Left hindlimb (tissue), 1 donor: ENCODE results near the gene NCOA6.
"Not testable (repeated sequence)": the region's sequence is repeated elsewhere in the genome, so short reads cannot be mapped to it uniquely, and the experiment has no call there.

Experiments
- DNase-seq: peaks from one replicate; pipeline ENCODE4 v3.0.0-alpha.2; 2018

The NCOA6 gene

GRCh38 chr20:34717230-34718095, 108.0 kb downstream of the NCOA6 start:
- DNase-seq, result no peak

- no peak for DNase-seq
These were observed 108.6 kb downstream of the NCOA6 start for GRCh38 chr20:34716921-34717229.

- DNase-seq, result no peak
These were observed 110.1 kb downstream of the NCOA6 start for GRCh38 chr20:34715384-34715783.

DNA sequence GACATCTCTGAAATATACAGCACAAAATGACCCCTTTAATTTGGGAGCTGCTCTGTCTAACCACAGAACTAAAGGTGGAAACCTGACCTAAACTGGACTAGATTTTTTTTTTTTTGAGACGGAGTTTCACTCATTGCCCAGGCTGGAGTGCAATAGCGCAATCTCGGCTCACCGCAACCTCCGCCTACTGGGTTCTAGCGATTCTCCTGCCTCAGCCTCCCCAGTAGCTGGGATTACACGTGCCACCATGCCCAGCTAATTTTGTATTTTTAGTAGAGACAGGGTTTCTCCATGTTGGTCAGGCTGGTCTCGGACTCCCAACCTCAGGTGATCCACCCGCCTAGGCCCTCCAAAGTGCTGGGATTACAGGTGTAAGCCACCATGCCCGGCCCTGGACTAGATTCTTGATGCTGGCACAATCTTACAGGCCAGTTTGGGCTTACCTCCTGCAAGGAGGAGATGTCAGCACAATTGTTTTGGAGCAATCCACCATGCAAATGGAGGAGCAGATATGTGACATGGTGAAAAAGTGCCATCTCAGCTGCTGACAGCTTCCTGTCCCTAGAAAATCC, 111.4 kb downstream of the NCOA6 start:
- DNase-seq, result not testable (repeated sequence)

DNA sequence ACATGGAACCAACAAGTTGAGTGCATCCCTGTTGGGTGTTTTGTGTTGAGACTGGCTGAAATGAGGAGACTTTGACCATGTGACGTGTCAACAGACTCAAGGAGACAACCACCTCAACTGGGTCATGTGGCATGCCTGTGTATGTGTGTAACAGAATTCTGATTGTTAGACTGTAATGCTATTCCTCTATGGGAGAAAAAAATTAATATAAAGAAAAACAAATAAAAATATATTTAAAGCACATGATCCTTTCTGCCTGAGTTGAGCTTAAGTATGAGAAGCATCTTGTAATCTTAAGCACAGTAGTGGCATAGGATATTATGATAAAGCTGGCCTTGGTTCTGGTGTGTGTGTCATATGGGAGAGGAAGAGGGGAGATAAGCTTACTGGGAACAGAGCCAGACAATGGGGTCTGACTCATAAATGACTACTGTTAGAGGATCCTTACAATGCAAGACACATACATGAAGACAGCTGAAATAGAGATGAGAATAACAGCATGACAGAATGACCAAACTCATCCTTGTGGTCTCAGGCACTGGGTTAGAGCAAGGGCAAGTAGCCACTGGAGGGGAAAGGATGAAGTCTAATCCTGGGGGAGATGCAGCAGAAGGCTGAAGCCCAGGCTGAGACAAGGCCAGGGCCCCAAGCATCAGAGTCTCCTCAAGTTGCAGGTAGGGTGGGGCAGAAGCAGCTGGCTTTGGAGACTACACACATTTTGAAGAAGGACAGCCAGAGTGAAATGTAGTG, 112.1 kb downstream of the NCOA6 start:
- no peak for DNase-seq

- DNase-seq, result no peak
These were observed 112.8 kb downstream of the NCOA6 start for GRCh38 chr20:34712525-34713192.

- DNase-seq, result no peak
These were observed 113.5 kb downstream of the NCOA6 start for GRCh38 chr20:34711813-34712430.

GRCh38 chr20:34710861-34711574, 114.4 kb downstream of the NCOA6 start:
- no peak for DNase-seq

GRCh38 chr20:34710568-34710839, 114.9 kb downstream of the NCOA6 start:
- no peak for DNase-seq

- DNase-seq, result peak; percentile 86
These were observed 115.5 kb downstream of the NCOA6 start for GRCh38 chr20:34709831-34710567.

DNA sequence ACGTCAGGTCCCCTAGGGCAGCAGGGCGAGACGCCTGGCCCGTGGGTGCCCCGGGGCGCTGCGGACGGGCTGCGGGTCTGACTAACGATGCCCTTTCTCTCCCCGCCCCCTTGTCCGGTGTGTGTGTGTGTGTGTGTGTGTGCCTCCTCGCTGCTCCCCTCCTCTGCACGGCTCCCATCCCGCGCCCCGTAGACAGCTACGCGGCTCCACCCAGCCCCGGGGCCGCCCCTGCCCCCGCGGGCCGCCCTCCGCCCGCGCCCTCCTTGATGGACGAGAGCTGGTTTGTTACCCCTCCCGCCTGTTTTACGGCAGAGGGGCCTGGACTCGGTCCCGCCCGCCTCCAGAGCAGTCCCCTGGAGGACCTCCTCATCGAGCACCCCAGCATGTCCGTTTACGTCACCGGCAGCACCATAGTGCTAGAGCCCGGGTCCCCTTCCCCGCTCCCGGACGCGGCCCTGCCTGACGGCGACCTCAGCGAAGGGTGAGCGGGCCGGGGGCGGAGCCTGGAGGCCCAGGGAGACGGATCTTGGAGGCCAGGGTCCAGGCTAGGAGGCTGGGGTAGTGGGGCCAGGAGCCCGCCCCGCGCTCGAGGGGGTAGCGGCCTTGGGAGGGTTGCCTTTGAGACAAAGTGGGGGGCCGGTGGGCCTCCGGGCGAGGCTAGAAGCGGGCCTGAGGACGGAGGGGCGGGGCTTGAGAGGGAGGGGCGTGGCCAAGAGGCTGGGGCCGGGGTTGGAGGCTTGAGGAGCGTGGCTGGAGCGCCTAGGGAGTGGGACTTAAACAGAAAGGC, 116.2 kb downstream of the NCOA6 start:
- DNase-seq, result peak; percentile 89

GRCh38 chr20:34708621-34709043, 116.8 kb downstream of the NCOA6 start:
- peak; percentile 79 for DNase-seq

DNA sequence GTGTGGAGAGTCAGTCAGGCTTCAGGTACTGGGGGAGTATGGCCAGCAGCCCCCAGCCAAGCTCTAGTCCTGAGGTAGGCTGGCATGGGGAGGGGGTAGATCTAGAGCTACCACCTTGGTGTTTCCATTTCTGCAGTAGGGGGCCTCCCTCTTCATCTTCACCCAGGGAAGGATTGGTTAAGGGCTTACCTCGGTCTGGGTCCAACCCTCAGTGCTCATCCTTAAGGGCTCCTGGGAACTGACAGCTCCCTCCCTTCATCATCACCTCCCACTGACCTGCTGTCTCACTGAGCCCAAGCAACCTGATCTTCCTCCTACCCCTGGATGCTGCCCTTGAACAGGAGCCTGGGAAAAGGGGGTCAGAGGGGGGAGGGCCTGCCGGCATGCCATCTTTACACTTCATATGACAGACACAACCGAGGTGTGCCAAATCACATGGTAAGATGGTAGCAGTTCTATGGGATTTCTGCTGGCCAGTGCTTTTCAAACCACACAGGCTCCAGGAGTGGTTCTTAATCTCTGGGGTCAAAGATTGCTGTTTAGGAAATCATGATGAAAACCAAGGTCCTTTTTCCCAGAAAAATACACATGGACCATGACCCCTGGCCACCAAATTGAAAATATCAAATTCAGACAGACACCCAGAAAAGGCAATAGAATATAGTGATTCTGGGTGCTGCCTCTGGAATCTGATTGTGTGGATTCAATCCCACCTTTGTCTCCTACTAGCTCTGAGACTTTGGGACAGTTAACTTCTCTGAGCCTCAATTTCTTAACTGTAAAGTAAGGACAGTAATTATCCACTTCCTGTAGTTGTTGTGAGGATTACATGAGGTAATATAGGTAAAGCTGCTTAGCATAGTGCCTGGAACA, 118.3 kb downstream of the NCOA6 start:
- DNase-seq, result no peak

- no peak for DNase-seq
These were observed 119.1 kb downstream of the NCOA6 start for GRCh38 chr20:34706302-34706875.

DNA sequence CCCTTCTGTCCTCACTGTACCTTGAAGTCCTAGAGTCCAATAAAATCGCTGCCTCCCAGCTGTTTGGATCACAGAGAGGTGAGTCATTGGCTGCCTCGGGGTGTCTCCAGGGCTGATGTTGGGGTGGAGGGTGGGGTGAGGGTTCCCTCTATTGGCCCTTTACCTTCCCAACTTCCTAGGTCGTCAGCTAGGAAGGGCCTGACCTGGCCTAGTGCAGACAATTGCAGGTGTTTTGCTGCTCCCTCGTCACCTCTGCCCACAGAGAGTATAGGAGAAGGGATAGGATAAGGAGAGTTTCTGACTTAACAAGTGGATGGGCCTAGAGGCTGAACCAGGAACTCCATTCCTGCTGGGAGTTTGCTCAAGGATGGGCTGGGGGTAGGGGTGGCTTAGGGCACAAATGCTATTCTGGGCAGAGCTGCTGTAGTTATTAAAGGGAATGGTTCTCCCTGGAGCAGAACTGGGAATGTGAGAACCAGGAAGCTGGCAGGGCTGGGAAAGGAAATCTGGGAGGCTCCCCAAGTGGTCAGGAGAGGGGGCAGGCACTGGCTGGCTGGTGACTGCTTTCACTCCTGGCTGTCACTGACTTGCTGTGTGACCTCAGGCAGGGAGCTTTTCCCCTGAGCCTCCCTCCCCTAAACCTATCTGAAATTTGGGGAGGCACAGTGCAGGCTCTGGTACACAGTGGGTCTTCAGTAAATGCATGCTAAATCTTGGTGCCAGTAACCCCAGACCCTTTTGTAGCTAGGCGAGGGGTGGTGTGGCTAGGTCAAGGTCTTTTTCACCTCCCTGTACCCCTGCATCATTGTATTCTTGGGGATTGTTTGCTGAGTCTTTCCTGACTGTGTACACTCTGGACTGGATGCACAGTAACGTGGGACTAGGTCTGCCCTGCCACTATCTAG, 119.8 kb downstream of the NCOA6 start:
- no peak for DNase-seq

DNA sequence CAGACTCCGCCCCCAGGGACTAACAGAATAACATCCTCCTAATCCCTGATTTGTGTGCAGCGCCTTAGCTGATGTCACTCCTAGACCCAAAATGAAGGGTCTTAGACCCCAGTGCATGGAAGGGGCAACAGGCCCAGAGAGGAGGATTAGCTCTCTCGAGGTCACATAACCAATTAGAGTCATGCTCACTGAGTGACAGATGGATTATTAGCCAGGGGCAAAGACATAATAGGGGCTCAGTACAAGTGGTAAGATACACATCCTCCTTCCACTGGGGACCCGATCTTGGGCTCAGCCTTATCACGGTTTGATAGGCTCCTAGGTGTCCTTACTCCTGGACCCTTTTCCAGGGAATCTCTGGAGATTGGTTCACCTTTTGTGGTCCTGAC, 120.4 kb downstream of the NCOA6 start:
- DNase-seq, result no peak

GRCh38 chr20:34704177-34705007, 121.1 kb downstream of the NCOA6 start, which contains the start of gene TP53INP2:
TSS of gene TP53INP2 (plus strand) at chr20:34704344. CDS start at chr20:34708740, 4,396 bp downstream.
- peak; percentile 91 for DNase-seq
